GM18909 (cell line): ENCODE measurements around the gene WASHC2A.
"Not testable (repeated sequence)": the region's sequence is repeated elsewhere in the genome, so short reads cannot be mapped to it uniquely, and the experiment has no call there.

Source experiments
- ATAC-seq: cut with Tn5 transposase; IDR thresholded peaks from one replicate; pipeline ENCODE4 v1.9.1; 2021; ENCODE audit warnings: mild to moderate bottlenecking; ENCODE audit not compliant: unreplicated experiment, poor library complexity

Gene WASHC2A

DNA sequence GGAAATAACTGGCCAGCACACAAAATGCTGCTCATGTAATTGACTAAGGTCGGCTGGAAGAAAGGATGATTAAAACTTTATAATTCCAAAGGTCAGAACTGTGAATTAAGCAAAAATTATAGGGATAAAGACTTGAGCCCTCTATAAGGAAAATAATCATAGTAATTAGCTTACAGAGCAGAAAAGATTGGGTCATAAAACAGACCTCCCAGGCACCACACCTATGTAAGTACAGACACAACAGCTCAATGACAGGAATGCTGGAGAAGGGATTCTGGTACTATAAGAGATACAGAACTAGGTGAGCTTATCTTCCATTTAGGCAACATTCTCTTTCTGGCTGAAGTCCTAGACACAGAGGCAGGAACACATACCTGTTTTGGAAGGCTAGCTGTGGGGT is 9.0 kb upstream of the WASHC2A start:
- ATAC-seq, result not testable (repeated sequence)

DNA sequence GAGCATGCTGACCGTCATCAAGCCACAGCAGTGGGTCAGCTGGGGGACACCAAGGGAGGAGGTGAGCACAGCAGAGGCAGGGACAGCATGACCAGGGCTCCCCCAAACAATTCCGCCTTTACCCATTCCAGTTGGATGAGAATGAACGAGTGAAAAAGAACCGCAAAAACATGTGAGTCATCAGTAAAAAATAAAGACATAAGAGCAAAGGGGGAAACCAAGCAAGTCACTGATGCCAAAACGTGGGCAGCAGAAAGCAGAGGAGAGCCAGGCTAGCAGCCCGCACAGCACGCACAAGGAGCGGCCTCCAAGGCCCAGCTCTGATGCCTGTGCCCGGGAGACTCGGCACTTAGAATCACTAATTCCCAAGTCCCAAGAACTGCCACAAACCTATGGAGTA is 7.8 kb upstream of the WASHC2A start:
- not testable (repeated sequence) for ATAC-seq

DNA sequence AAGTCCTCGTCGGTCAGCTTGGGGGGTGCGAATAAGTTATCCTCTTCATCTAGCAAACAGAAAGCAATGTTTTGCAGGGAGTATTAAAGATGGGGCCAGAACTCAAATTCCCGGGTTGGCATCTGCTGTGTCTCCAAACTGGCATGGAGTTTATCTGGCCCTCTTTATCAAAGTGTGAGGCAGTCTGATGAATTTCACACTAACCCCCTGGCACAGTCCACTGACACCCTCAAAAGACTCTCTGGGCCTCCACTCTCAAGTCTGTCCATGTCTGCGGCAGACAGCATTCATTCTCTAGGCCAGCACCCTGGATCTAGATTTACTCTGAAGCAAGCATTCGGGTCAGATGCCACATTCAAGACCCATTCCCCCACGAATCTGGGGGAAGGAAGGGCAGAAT is 6.2 kb upstream of the WASHC2A start:
- not testable (repeated sequence) for ATAC-seq

DNA sequence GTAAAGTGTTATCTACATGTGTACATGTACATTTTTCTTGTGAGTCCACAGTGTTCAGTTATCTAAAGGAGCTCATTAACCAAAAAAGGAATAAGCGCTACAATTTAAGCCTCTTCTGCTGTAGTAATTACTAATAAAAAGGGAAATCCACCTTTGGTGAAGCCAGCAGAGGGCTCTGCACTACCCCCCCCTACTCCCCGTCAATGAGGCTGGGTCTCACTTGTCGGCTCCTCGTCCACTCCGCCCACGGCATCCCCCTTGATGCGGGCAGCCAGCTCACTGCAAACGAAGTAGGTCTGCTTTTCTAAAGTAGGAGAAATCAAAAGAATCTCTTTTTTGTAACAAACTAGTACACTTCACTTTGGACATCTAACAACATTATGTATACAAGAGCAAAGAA is 4.7 kb upstream of the WASHC2A start:
- ATAC-seq, result no peak

DNA sequence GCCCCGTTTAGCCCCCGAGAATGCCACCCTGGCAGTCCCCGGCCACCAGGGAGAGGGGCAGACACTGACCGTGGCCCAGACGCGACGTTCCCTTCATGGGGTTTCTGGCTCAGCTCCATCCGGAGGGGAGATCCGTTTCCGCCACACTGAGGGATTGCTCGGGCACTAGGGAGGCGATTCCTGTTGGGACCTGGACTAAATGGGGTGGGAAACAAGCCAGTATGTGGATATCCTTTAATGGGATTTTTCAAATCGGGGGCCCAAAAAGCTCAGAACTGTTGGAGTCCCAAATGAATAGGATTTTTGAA is 552 bp downstream of the WASHC2A start:
- not testable (repeated sequence) for ATAC-seq

DNA sequence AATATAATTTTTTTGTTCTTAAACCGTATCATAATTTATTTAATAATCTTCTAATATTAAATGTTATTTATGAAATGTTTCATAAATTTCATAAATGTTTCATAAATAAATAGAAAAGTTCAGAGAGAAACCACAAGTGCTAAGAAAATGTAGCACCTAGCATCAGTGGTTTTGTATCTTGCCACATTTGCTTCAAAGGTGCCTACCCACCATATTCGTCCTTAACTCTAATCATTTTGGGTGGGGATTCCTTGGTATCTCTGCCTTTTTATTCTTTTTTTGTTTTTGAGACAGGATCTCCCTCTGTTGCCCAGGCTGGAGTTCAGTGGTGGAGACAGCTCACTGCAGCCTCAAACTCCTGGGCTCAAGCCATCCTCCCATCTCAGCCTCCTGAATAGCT is 7.4 kb downstream of the WASHC2A start:
- not testable (repeated sequence) for ATAC-seq

DNA sequence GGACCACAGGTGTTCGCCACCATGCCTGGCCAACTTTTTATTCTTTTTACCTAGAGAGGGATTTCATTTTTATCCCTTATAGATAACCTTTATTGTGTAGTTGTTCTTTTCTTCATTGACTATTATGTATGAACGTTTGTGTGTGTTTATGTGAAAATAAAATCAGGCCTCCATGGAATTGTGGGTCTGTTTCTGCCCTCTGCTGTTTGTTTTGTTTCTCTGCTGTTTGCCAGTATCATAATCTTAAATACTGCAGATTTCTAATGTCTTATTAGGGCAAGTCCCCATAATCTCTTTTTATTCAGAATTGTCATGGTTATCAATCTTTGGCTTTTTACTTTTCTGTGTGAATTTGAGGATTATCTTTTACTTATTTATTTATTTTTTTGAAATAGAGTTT is 7.8 kb downstream of the WASHC2A start:
- ATAC-seq, result not testable (repeated sequence)

DNA sequence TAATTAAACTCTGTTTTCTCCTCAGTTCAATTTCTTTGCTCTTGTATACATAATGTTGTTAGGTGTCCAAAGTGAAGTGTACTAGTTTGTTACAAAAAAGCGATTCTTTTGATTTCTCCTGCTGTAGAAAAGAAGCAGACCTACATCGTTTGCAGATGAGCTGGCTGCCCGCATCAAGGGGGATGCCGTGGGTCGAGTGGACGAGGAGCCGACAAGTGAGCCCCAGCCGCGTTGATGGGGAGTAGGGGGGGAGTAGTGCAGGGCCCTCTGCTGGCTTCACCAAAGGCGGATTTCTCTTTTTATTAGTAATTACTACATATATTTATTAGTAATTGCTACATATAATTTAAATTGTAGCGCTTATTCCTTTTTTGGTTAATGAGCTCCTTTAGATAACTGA is 23.6 kb downstream of the WASHC2A start:
- ATAC-seq, result not testable (repeated sequence)

DNA sequence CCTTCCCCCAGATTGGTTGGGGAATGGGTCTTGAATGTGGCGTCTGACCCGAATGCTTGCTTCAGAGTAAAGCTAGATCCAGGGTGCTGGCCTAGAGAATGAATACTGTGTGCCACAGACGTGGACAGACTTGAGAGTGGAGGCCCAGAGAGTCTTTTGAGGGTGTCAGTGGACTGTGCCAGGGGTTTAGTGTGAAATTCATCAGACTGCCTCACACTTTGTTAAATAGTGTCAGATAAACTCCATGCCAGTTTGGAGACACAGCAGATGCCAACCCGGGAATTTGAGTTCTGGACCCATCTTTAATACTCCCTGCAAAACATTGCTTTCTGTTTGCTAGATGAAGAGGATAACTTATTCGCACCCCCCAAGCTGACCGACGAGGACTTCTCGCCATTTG is 25.2 kb downstream of the WASHC2A start:
- ATAC-seq, result not testable (repeated sequence)

DNA sequence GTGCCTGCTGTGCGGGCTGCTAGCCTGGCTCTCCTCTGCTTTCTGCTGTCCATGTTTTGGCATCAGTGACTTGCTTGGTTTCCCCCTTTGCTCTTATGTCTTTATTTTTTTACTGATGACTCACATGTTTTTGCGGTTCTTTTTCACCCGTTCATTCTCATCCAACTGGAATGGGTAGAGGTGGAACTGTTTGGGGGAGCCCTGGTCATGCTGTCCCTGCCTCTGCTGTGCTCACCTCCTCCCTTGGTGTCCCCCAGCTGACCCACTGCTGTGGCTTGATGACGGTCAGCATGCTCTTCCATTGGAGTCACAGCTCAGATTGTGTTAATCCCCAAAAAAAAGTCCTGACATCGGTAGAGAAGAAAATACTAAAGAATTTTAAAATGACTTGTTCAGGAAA is 26.9 kb downstream of the WASHC2A start:
- not testable (repeated sequence) for ATAC-seq

DNA sequence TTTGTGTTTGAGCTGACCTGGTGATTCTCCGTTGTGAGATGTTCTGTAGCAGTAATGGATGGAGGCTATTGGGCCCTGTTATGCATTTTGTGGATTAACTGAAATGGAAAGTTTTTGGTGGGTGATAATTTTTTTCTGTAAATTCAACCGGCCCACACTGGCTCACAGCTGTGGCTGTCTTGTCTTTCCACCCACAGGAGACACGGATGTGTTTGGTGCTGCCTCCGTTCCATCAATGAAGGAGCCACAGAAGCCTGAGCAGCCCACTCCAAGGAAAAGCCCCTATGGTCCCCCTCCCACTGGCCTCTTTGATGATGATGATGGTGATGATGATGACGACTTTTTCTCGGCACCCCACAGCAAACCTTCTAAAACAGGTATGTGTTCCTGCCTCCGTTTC is 27.6 kb downstream of the WASHC2A start:
- not testable (repeated sequence) for ATAC-seq

DNA sequence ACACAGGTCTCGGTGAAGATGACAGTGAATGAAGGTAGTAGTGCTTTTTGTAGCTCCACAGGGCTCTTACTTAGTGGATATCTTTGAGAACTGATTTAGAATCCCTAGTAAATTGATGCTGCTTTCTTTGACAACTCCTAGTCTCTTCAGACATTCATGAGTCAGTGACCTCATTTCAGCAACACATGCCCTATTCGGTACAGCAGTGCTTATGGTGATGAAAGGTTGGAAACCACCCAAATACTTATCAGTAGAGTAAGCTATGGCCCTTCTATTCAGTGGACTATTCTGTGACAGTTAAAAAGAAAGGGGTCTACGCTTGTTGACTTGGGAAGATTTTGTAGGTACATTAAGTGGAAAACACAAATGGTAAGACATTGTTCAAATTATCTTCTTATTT is 29.0 kb downstream of the WASHC2A start:
- not testable (repeated sequence) for ATAC-seq

DNA sequence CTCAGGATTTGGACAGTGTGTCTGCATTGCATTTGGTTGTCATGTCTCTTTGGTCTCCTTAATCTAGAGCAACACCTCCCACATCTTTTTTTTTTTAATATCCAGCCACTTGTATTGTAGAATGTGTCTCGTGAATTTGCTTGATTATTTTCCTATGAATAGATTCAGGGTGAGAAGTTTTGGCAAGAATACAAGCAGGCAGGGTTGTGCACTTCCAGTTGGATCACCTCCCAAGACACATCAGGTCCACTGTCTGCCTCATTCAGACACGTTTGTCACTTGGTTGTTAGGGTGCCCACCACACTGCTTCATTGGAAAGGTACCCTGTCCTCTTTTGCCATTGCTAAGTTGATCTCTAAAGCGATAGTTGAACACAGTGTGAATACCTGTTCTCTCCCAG is 30.9 kb downstream of the WASHC2A start:
- not testable (repeated sequence) for ATAC-seq

DNA sequence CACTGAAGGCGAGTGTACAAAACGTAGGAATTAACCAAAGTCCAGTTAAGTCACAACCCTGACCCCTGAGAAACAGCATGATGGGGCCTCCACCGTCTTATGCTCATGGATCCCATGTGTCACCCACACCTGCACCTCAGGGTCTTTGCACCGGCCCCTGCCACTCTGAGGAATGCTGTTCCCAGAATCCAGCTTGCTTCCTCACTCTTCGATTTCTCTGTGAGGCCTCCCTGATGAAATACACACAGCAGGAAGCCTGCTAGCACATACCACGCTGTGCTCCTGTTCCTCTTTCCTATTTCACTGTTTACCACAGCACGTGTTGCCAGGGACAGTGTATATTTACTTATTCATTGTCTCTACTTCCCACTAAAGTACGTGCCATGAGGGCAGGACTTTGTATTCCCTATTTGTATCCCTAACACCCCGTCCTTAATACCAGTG is 33.4 kb downstream of the WASHC2A start:
- not testable (repeated sequence) for ATAC-seq

DNA sequence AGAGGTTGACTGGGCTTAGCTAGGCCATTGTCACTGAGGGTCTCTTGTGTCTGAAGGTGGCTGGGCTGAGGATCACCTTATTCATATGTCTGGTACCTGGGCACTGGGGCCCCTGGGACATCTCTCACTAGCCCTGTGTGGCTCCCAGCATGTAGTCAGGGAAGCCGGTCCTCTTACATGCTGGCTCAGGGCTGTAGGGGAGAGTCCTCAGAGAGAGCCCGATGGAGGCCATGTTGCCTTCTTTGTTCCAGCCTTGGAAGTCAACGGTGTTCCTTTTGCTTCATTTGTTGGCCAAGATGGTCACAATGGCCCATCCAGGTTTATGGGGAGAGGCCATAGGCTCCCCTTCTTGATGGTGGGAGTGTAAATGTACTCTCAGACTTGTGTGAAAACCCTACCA is 34.0 kb downstream of the WASHC2A start:
- ATAC-seq, result peak; percentile 4

DNA sequence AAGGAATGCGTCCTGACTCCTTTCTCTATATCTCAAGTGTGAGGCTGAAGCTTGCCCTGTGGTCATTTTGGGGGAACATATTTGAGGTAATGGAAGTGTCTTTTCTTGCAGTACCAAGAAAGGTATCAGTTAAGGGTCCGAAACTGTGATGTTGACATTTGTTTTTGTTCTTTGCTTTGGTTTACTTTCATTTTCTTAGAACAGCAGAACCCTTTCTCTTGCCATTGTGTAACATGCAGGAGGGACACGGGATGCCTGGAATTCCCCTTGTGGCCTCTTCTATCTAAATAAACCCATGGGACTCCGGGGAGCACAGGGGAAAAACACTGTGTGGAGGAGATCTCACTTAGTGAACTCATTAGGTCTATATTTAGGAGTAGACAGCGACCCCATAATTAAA is 34.5 kb downstream of the WASHC2A start:
- peak; percentile 90 for ATAC-seq

DNA sequence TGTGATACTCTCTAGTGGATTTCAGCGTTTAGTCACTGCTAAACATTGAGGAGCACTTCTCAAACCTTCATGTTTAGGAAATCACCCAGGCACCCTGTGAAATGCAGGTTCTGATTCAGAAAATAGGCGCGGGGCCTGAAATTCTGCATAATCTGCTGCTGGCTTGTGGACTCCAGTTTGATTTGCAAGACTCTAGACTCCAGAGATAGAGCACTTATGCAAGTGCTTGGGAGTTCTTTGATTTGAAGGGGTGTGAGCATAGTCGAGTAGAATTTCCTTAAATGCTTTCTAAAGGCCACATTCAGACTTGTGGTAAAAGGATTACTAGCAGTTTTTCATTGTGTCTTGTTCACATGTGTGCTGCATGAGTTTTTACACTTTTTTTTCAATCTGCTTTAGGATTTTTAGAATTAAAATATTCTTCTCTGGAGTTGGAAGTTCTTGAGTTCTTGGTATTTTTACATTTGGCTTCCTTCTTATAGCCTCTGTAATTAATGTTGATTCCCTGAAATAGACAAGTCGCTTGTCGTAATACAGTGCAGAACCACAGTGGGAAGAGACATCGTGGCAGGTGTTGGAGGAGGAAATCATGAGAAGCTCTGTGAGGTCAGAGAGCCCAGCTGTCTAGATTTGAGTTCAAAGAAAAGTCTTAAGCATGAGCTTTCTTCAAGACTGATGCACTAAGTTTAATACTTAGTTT is 41.4 kb downstream of the WASHC2A start:
- ATAC-seq, result not testable (repeated sequence)

DNA sequence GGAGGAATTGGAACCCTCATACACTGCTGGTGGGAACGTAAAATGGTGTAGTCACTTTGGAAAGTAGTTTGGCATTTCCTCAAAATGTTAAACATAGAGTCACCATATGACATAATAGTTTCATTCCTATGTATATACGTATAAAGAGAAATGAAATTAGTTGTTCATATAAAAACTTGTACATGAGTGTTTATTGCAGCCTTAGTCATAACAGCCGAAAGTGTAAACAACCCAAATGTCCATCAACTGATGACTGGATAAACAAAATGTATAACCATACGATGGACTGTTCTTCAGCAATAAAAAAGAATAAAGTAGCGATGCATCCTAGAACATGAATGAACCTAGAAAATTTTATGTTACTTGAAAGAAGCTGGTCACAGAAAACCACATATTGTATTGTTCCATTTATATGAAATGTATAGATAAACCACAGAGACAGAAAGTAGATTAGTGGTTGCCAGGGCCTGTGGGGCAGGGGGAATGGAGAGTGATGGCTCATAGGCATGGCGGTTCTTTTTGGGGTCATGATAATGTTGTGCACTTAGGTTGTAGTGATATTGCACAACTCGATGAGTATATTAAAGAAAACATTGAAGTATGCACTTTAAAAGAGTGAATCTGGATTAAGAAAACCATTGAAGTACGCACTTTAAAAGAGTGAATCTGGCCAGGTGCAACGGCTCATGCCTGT is 44.8 kb downstream of the WASHC2A start:
- ATAC-seq, result not testable (repeated sequence)

DNA sequence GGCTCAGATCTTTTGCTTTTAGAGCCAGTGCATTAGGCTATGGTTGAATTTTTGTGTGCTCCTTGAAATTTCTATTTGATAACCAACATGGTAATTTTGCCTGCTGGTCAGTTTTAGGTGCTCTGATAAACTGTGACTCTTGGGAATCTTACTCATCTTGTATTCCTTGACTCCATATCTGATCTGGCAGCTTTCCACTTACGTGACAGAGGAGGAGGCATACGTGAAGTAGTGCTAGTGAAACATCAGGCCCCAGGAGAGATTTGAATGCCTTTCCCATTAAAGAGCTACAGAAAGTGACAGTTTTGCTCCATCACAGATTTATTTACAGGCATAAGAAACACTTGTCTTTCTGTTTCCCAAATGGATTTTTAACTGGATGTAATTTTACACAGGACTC is 59.0 kb downstream of the WASHC2A start:
- not testable (repeated sequence) for ATAC-seq

DNA sequence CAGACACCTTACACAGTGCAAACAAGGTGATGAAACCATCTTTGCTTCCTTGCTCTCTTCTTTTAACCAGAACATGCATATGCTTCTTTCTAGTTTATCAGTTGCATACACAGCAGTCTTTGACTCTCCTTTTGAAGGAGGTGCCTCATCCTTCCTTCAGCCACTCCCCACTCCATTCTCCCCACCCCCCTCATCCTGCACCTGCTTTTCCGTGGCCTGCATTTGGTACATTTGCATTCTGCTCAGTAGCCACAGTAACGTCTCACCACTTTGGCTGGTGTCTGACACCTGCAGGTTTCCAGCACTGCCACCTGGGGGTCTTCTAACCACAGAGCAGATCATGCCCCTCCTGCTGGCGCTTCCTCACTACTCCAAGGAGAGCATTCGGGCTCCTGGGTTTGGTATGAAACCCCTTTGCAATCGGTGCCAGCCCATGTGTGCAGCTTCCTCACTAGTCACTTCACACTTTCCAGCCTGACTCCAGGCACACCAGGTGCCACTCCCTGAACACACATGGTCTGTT is 60.1 kb downstream of the WASHC2A start:
- not testable (repeated sequence) for ATAC-seq

DNA sequence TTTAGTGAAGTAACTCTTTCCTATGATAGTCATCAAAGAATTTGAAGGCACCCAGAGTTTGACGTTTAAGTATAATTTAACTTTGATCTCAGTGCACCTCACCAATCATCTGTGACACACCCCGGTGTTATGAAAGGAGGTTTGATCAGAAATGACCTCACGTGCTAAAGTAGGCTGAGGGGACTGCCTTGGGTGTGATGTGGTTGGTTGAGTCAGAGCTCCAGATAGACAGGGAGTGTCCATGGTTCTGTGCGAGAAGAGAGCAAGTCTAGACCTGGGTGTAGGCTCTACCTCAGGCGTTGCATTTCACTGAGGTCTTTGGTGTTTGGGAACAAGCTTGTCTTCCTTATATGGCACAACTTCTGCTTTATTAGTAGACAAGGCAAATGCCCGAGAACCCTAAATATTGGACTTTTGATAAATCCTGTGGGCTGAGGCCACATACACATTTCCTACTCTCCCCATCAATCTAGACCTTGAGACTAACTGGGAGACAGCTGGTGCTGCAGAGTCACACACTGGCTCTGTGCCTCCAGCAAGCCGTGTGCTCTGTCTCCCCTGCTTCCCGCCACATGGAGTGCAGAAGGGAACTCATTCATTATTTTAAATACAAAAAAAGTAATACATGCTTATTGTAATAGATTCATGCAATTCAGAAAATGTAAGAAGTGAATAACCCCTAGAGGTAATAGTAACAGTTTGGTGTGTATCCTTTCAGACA is 63.7 kb downstream of the WASHC2A start:
- ATAC-seq, result not testable (repeated sequence)
